GM12892 (cell line): Measurements from ENCODE around the gene SPATA12. TPM values are rescaled to one million over a fixed set of nuclear protein-coding genes. Genes with fewer than 3 reads are reported as not detected.
A peak's percentile ranks its signal among the peaks of the same experiment; 100 is the strongest.

Source experiments
- DNase-seq: peaks from one replicate; pipeline ENCODE4 v3.0.0; 2011; ENCODE audit not compliant: insufficient read length
- FAIRE-seq: peaks from 2 replicates; lab custom pipeline; 2011; peaks lifted over from hg19 to GRCh38; lab: Jason Lieb, UNC
- POLR2A ChIP-seq: IDR thresholded peaks from 2 replicates; pipeline ENCODE4 v1.6.1; 2011; ENCODE audit warnings: low read depth, low read length, control low read depth
- POLR2AphosphoS5 ChIP-seq: IDR thresholded peaks from 2 replicates; pipeline ENCODE4 v1.6.1; 2011; ENCODE audit warnings: low read depth, low read length, control low read depth
- TAF1 ChIP-seq: IDR thresholded peaks from 2 replicates; pipeline ENCODE4 v1.6.1; 2011; ENCODE audit warnings: low read depth, mild to moderate bottlenecking, control low read depth, low read length, borderline replicate concordance
- polyA plus RNA-seq: library from polyadenylated mRNA; unstranded; fragments of >200 nt; gene quantifications from one replicate; pipeline ENCODE4 v1.2.1, GENCODE V29; 2012; ENCODE audit warnings: missing spikeins, inconsistent platforms; ENCODE audit not compliant: missing spikeins

SPATA12 gene, protein sequence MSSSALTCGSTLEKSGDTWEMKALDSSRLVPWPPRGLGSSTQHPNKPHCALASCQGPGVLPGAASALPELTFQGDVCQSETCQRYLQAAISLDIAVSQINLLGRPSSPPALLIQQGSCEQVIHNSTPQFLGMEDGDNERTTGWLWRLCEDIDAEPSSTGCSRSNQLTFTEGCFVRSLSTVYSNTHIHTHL
- not detected for polyA plus RNA-seq

DNA sequence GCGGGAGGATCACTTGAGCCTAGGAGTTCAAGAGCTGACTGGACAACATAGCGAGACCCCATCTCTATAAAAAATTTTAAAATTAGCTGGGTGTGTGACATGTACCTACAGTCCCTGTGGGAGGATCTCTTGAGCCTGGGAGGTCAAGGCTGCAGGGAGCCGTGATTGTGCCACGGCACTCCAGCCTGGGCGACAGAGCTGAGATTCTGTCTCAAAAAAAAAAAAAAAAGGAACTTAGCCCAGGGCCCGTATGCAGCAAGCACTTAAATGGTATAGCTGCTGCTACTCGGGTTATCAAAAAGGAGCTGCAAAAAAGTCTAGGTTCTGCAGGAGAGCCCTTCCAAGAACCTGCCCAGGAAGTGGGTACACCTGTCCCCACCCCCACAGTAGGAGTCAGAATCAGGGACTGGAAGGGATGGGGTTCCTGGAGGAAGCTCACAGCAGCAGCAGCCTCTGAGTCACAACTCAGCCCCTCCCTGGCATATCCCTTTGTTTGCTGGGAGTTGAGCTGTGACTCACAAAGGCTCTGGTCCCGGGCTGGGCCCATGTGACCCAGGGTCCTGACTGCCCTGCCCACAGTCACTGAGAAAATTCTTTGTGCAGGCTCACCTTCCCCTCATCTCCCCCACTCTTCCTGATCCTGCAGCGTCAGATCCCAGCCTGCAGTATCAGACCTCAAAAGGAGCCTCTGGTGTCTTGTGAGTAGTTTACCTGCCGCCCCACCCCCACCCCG lies at the start of gene SPATA12:
SPATA12 (plus strand) TSS at position 576 of the 733 bp plus-strand sequence. CDS start 13,031 bp downstream, outside the sequence.
- no peak for TF ChIP-seq TAF1
- no peak for TF ChIP-seq POLR2A
- no peak for TF ChIP-seq POLR2AphosphoS5
- DNase-seq (no peak), FAIRE-seq (no peak)

DNA sequence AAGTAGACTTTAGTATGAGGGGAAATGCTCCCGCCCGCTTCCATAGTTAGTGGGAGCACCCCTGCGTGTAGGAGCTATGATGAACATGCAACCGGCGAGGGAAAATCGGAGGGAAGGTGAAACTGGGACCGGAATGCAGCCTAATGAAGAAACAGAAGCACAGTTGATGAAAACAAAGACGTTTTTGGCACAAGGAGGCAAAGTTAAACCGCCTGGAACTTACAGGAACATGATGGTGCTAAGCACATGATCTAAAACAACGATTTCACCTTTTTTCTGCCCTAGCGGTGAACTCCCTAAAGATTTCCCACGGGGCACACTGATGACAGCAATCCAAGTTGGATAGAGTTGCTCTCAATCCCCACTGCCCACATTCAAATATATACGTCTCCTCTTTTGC lies 49.4 kb upstream of the SPATA12 start:
- DNase-seq: no peak
- no peak for FAIRE-seq
- TF ChIP-seq TAF1: no peak

DNA sequence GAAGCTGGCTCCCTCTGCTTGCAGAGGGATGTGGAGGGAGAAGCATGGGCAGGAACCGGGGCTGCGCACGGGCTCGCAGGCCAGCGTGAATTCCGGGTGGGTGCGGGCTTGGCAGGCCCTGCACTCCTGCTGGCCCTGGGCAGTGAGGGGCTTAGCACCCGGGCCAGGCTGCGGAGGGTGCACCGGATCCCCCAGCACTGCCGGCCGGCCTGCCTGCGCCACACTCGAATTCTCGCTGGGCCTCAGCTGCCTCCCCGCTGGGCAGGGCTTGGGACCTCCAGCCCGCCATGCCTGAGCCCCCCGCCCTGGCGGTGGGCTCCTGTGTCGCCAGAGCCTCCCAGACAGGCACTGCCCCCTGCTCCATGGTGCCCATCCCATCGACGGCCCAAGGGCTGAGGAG lies 47.6 kb upstream of the SPATA12 start:
- DNase-seq (no peak), FAIRE-seq (no peak)
- TF ChIP-seq POLR2AphosphoS5: no peak

DNA sequence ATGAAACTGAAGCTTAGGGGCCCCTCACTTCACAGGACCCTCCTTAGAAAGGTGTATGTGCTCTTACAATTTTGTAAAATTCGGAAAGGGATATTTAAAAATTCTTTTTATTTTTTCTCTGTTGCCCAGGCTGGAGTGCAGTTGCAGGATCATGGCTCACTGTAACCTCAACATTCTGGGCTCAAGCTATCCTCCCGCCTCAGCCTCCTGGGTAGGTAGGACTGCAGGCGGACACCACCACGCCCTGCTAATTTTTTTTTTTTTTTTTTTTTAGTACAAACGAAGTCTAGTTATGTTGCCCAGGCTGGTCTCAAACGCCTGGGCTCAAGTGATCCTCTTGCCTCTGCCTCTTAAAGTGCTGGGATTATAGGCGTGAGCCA lies 45.1 kb upstream of the SPATA12 start:
- TF ChIP-seq TAF1: no peak
- DNase-seq (no peak), FAIRE-seq (no peak)

DNA sequence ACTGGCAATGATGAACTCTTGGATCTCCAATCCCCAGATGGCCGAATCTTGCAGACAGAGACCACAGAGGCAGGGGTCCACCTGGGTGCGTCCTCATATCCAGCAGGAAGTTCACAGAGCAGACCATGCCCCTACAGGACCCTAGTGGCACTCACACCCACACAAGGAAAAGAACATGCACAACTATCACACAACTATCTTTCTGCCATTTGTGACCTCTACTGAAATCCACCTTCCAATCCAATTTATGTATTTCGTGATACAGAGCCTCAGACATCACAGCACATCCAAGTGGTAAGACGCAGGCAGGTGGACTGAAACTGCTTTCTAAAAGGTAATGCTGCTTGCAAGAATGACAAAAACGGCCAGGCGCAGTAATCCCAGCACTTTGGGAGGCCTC lies 44.6 kb upstream of the SPATA12 start:
- TF ChIP-seq POLR2AphosphoS5: no peak
- TF ChIP-seq TAF1: no peak
- no peak for TF ChIP-seq POLR2A
- DNase-seq (no peak), FAIRE-seq (no peak)

DNA sequence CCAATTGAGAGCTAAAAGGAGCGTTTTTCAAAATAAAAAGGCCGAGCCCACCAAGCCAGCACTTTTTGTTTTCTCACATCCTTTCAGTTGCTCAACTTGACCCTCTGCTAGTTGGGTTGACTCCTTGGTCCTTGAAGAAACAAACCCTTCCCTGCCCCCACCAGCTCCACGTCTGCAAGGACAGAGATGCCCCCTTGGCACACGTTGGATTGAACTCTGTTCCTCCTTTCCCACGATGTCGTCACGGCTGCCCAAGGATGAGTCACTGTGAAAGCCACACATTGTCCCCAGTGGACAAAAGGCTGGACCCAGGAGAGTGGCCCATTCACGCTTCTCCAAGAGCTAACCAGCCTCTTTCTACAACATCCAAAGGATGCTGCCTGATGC lies 43.0 kb upstream of the SPATA12 start:
- no peak for DNase-seq
- no peak for FAIRE-seq
- no peak for TF ChIP-seq POLR2A
- no peak for TF ChIP-seq TAF1
- no peak for TF ChIP-seq POLR2AphosphoS5

- no peak for FAIRE-seq
These were observed 42.2 kb upstream of the SPATA12 start for GRCh38 chr3:57018246-57018645.

DNA sequence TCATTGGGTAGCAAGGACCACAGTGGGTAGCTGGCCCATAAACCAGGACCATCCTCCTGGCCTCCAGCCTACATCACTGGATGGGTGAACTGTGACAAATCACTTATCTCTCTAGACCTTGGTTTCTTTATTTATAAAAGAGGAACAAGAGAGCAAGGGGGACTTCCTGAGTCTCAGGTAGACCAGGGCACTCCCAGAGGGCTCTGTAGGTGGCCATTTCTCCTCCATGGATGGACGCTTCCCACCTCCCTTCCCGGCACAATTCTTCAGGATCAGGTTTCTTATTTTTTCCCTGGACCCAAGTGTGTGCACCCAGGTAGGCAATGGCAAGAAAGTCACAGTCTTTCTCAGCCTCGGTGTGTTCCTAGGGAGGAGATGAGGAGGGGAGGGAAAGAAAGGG lies 41.4 kb upstream of the SPATA12 start:
- TF ChIP-seq POLR2AphosphoS5: no peak
- peak; percentile 28 for DNase-seq
- FAIRE-seq: no peak

More at GRCh38 chr3:57018246-57018645, 42.2 kb upstream of the SPATA12 start:
- TF ChIP-seq POLR2A (no peak), POLR2AphosphoS5 (no peak)
- DNase-seq: no peak

GRCh38 chr3:57025237-57025636 lies 35.2 kb upstream of the SPATA12 start:
- FAIRE-seq (no peak), DNase-seq (no peak)
- TF ChIP-seq POLR2A (no peak), POLR2AphosphoS5 (no peak), TAF1 (no peak)

DNA sequence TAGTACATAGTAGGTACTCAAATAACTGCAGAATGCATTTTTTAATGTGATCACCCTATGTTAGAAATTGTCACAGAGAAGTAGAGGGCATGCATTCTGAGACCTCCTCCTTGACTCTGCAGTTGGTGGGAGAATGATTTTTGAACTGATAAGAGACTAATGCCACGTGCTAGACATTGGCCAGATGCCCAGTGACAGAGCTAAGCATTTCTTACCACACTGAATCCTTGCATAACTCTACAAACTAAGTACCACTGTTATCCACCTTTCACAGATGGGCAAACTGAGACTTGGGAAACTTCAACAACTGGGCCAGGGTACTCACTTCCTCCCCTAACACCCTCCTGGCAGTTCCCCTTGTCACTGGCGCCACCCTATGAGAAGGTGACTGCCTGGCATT lies 33.5 kb upstream of the SPATA12 start:
- DNase-seq (no peak), FAIRE-seq (no peak)
- TF ChIP-seq POLR2AphosphoS5 (no peak), TAF1 (no peak), POLR2A (no peak)

DNA sequence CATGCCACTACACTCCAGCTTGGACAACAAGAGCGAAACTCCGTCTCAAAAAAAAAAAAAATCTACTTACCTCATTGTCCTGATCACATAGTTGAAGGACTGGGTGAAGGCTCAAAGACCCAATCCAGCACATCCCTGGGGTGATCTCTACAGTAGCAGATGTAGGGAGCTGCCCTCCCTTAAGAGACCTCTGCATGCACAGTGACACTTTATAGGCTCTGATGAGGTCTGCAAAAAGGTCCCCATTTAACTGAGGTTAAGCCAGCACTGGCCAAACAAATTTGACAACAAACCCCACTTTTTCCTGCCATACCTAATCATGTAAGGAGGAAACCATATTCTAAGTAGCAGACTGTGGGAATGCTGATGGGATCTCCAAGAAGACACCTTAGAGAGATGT lies 31.1 kb upstream of the SPATA12 start:
- DNase-seq: no peak
- TF ChIP-seq POLR2AphosphoS5: no peak
- TF ChIP-seq TAF1: no peak
- no peak for TF ChIP-seq POLR2A
- FAIRE-seq: no peak

DNA sequence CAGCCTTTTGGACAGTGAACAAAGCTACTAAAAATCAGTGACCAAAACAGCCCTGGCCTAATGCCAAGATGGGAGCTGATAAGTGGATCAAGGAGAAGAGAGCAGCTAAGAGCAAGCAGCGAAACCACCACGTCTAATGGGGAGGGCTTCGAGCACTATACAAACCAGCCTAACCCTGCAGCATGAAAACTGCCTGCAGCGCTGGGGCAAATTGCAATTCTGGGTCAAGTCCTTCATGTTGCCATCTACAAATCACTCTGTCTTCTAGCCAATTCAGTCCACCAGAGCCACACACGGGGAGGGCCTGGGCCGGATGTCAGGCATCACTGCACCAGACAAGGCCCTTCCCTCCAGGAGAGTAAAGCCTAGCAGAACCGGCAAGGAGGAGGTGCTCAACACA lies 30.5 kb upstream of the SPATA12 start:
- FAIRE-seq (no peak), DNase-seq (no peak)
- TF ChIP-seq TAF1 (no peak), POLR2A (no peak), POLR2AphosphoS5 (no peak)

GRCh38 chr3:57030721-57031120 lies 29.7 kb upstream of the SPATA12 start:
- DNase-seq (no peak), FAIRE-seq (no peak)
- TF ChIP-seq TAF1 (no peak), POLR2AphosphoS5 (no peak), POLR2A (no peak)
